OCI-LY7 (cell line): ENCODE results near the gene TMEFF1. TPM values are rescaled to one million over a fixed set of nuclear protein-coding genes. Genes with fewer than 3 reads are reported as not detected.

Experiments
- BruUV-seq: library from RNA; stranded (reverse); fragments of 400-500 nt; replicated peaks from 2 replicates; lab custom pipeline; 2021; lab: Mats Ljungman, UMichigan
- CTCF ChIA-PET: fragments of 300-600 bp; sonication (Branson Sonifier 250); formaldehyde crosslinking; loops from one replicate; lab custom pipeline; 2022; ENCODE audit warnings: antibody characterized with exemption; ENCODE audit not compliant: unreplicated experiment; lab: Charles Lee
- POLR2A ChIA-PET: fragments of 300-600 bp; sonication (Branson Sonifier 250); formaldehyde crosslinking; loops from one replicate; lab custom pipeline; 2022; ENCODE audit warnings: antibody characterized with exemption; lab: Charles Lee
- DNase-seq: peaks from one replicate; pipeline ENCODE4 v3.0.0-alpha.2; 2015; ENCODE audit warnings: low spot score
- H2AFZ ChIP-seq: fragments of 200-600 bp; sonication (generic), shearing (Covaris generic); 2 replicates; pipeline ENCODE4 v1.6.1; 2014; ENCODE audit warnings: mild to moderate bottlenecking, antibody characterized with exemption, low read length, moderate library complexity
- H3K27ac ChIP-seq: fragments of 200-600 bp; sonication (generic); 2 replicates; pipeline ENCODE4 v1.5.1; 2014; ENCODE audit warnings: mixed run types, low read depth, mild to moderate bottlenecking, moderate library complexity, low read length, inconsistent platforms; ENCODE audit not compliant: poor library complexity, severe bottlenecking
- H3K36me3 ChIP-seq: fragments of 200-600 bp; sonication (generic); 2 replicates; pipeline ENCODE4 v1.6.1; 2014; ENCODE audit warnings: mild to moderate bottlenecking, antibody characterized with exemption, low read length, moderate library complexity, mixed read lengths; ENCODE audit not compliant: insufficient read depth
- H3K4me1 ChIP-seq: fragments of 200-600 bp; sonication (generic); 2 replicates; pipeline ENCODE4 v1.5.1; 2014; ENCODE audit warnings: mild to moderate bottlenecking, low read length; ENCODE audit not compliant: insufficient read depth, poor library complexity, severe bottlenecking
- H3K4me2 ChIP-seq: fragments of 200-600 bp; sonication (generic); 2 replicates; pipeline ENCODE4 v1.6.1; 2014; ENCODE audit warnings: mild to moderate bottlenecking, low read length
- H3K4me3 ChIP-seq: fragments of 200-600 bp; sonication (generic); 2 replicates; pipeline ENCODE4 v1.5.1; 2014; ENCODE audit warnings: mild to moderate bottlenecking, low read depth, low read length; ENCODE audit not compliant: poor library complexity, severe bottlenecking
- H3K79me2 ChIP-seq: fragments of 200-600 bp; sonication (generic); 2 replicates; pipeline ENCODE4 v1.6.1; 2016; ENCODE audit warnings: low read depth, mild to moderate bottlenecking, low read length, moderate library complexity, mixed read lengths; ENCODE audit not compliant: insufficient read depth
- H3K9me2 ChIP-seq: fragments of 200-600 bp; sonication (generic); 2 replicates; pipeline ENCODE4 v1.6.1; 2016; ENCODE audit warnings: mild to moderate bottlenecking, low read length, mixed read lengths; ENCODE audit not compliant: insufficient read depth
- H3K9me3 ChIP-seq: fragments of 200-600 bp; sonication (generic); 2 replicates; pipeline ENCODE4 v1.6.1; 2014; ENCODE audit warnings: mild to moderate bottlenecking, mixed run types, low read length, mixed read lengths
- H4K20me1 ChIP-seq: fragments of 200-600 bp; sonication (generic); 2 replicates; pipeline ENCODE4 v1.6.1; 2014; ENCODE audit warnings: mild to moderate bottlenecking, antibody characterized with exemption, low read length, moderate library complexity, mixed read lengths; ENCODE audit not compliant: insufficient read depth
- CTCF ChIP-seq: fragments of 200-600 bp; sonication (generic); conservative IDR thresholded peaks from 2 replicates; pipeline ENCODE4 v1.5.1; 2014; ENCODE audit warnings: mild to moderate bottlenecking, antibody characterized with exemption, low read length, moderate library complexity, mixed read lengths
- EZH2phosphoT487 ChIP-seq: fragments of 200-600 bp; sonication (generic); IDR thresholded peaks from 2 replicates; pipeline ENCODE4 v1.6.1; 2018; ENCODE audit warnings: low read depth, borderline replicate concordance, mild to moderate bottlenecking, mixed run types, antibody characterized with exemption, low read length, moderate library complexity, mixed read lengths
- intact Hi-C: fragments of 100-400 bp; cut with micrococcal nuclease; formaldehyde crosslinking; loops from one replicate; pipeline ENCODE4 v1.10.0; 2022; ENCODE audit not compliant: unreplicated experiment
- total RNA-seq, 2 experiments: library from RNA; depleted of rRNA in 1 of 2; stranded (reverse); fragments of >200 nt in 1 of 2; shearing (Covaris generic) in 1 of 2; gene quantifications; 2 replicates each; pipeline ENCODE4 v1.2.3, GENCODE V29; 2014 to 2022

Gene TMEFF1
- total RNA-seq, 2 experiments from 2014 or later: 3.6 to 4.7 TPM

- intact Hi-C loops: no loop called here
- Histone ChIP-seq H4K20me1 (no peaks in the 10 kb centered on the region), H3K9me2 (no peaks in the 10 kb centered on the region), H3K36me3 (no peaks in the 10 kb centered on the region), H3K4me1 (peaks cover 38% of the 10 kb centered on the region), H3K4me3 (no peak overlapping the region), H3K4me2 (peak overlapping the region; percentile 27; the same call in 1 of the 2 replicates), H3K9me3 (no peaks in the 10 kb centered on the region), H2AFZ (peak overlapping the region; percentile 31; the same call in 1 of the 2 replicates), H3K27ac (no peak overlapping the region), H3K79me2 (no peaks in the 10 kb centered on the region)
- POLR2A ChIA-PET: interaction anchor here (0.6 to 1.2 kb wide), 3 partner anchors 105 to 1248 kb away, joined by 3 to 5 read pairs (median 3); no protein-coding TSS in a partner anchor
- no TSS peak for BruUV-seq
- DNase-seq: peak; percentile 33
- CTCF ChIA-PET: no interaction called here
- TF ChIP-seq EZH2phosphoT487 (no peak), CTCF (peak; percentile 56)
Measured at GRCh38 chr9:100492952-100493351, 20.0 kb downstream of the TMEFF1 start.

DNA sequence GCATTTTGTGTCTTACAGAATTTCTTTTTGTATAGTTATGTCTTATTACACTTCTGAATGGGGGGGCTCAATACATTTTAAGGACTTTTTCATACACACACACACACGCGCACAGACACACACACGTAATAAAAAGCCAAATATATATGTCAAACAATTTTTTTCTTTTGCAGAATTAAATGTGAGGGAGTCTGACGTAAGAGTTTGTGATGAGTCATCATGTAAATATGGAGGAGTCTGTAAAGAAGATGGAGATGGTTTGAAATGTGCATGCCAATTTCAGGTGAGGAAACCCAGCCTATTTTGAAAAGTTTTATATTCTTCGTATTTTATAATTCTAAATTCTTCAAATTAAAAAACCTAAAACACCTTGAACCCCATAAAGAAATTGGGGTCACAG lies 25.6 kb downstream of the TMEFF1 start:
- Histone ChIP-seq H3K9me3 (no peaks in the 10 kb centered on the region), H3K27ac (no peak overlapping the region), H4K20me1 (no peaks in the 10 kb centered on the region), H2AFZ (no peak overlapping the region), H3K4me1 (peaks cover 17% of the 10 kb centered on the region), H3K4me3 (no peak overlapping the region), H3K4me2 (no peak overlapping the region), H3K79me2 (no peaks in the 10 kb centered on the region), H3K9me2 (no peaks in the 10 kb centered on the region), H3K36me3 (peaks cover 5% of the 10 kb centered on the region; the same call in 1 of the 2 replicates)
- no TSS peak for BruUV-seq
- DNase-seq: no peak
- intact Hi-C loops: no loop called here
- ChIA-PET POLR2A (no interaction called here), CTCF (no interaction called here)
- TF ChIP-seq CTCF (no peak), EZH2phosphoT487 (no peak)

- Histone ChIP-seq H3K9me2 (no peaks in the 10 kb centered on the region), H3K27ac (no peak overlapping the region), H3K4me3 (peak overlapping the region; percentile 11), H3K9me3 (no peaks in the 10 kb centered on the region), H3K4me2 (peak overlapping the region; percentile 55), H3K36me3 (peaks cover 5% of the 10 kb centered on the region; the same call in 1 of the 2 replicates), H3K79me2 (no peaks in the 10 kb centered on the region), H3K4me1 (peaks cover 15% of the 10 kb centered on the region), H4K20me1 (no peaks in the 10 kb centered on the region), H2AFZ (peak overlapping the region; percentile 42)
- no peak for DNase-seq
- no peak for TF ChIP-seq EZH2phosphoT487
- no peak for TF ChIP-seq CTCF
- BruUV-seq: no TSS peak
- ChIA-PET CTCF (no interaction called here), POLR2A (interaction anchor here (0.7 kb wide), 1 partner anchor 23 kb away, joined by 3 read pairs; no protein-coding TSS in a partner anchor)
- intact Hi-C loops: no loop called here
Measured at GRCh38 chr9:100499460-100499859, 26.5 kb downstream of the TMEFF1 start.
